Skeletal muscle tissue (tissue), 4 donors: ENCODE results near the gene MEPE. TPM values are rescaled to one million over a fixed set of nuclear protein-coding genes. Genes with fewer than 3 reads are reported as not detected.

Experiments used
- H3K27ac ChIP-seq: one replicate; pipeline ENCODE4 v1.7.0; 2013; ENCODE audit warnings: mild to moderate bottlenecking, low read depth, low read length, inconsistent platforms
- H3K27me3 ChIP-seq, 3 donors: one replicate each; pipeline ENCODE4 v1.7.0; 2013; ENCODE audit warnings: low read length in 3 of 3; ENCODE audit not compliant: control insufficient read depth in 3 of 3, insufficient read depth in 3 of 3
- H3K36me3 ChIP-seq, 3 donors: one replicate each; pipeline ENCODE4 v1.7.0; 2013; ENCODE audit warnings: low read length in 3 of 3; ENCODE audit not compliant: control insufficient read depth in 3 of 3, insufficient read depth in 3 of 3
- H3K4me1 ChIP-seq, 3 donors: one replicate each; pipeline ENCODE4 v1.7.0; 2013; ENCODE audit warnings: low read length in 3 of 3, mild to moderate bottlenecking in 3 of 3; ENCODE audit not compliant: control insufficient read depth in 3 of 3, insufficient read depth in 3 of 3
- H3K4me3 ChIP-seq, 3 donors: one replicate each; pipeline ENCODE4 v1.7.0; 2013; ENCODE audit warnings: low read length in 3 of 3
- H3K9ac ChIP-seq, 3 donors: one replicate each; pipeline ENCODE4 v1.7.0; 2013; ENCODE audit warnings: low read length in 3 of 3, mild to moderate bottlenecking in 3 of 3, moderate library complexity in 2 of 3, low read depth in 1 of 3
- H3K9me3 ChIP-seq, 3 donors: one replicate each; pipeline ENCODE4 v1.7.0; 2013; ENCODE audit warnings: low read length in 3 of 3; ENCODE audit not compliant: control insufficient read depth in 3 of 3
- total RNA-seq: library from RNA; depleted of rRNA; stranded (reverse); fragments of >200 nt; gene quantifications from one replicate; pipeline ENCODE4 v1.2.3, GENCODE V29; 2014
- donor health status: Osteomylitis.

Gene MEPE, protein sequence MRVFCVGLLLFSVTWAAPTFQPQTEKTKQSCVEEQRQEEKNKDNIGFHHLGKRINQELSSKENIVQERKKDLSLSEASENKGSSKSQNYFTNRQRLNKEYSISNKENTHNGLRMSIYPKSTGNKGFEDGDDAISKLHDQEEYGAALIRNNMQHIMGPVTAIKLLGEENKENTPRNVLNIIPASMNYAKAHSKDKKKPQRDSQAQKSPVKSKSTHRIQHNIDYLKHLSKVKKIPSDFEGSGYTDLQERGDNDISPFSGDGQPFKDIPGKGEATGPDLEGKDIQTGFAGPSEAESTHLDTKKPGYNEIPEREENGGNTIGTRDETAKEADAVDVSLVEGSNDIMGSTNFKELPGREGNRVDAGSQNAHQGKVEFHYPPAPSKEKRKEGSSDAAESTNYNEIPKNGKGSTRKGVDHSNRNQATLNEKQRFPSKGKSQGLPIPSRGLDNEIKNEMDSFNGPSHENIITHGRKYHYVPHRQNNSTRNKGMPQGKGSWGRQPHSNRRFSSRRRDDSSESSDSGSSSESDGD
- total RNA-seq = not detected

GRCh38 chr4:87832669-87833068 lies at the start of gene MEPE:
Gene MEPE, plus strand, starts transcription at chr4:87832969. Its CDS starts 1,746 bp downstream, at chr4:87834715.
- peaks cover 0 to 5% (median 0%) of the 10 kb centered on the region in 3 donors for H3K4me1 ChIP-seq
- H3K9ac ChIP-seq = no peak within 1 kb of the TSS
- H3K27me3 ChIP-seq = no peaks in the 10 kb centered on the region
- H3K4me3 ChIP-seq = no peak within 1 kb of the TSS
- no peak within 1 kb of the TSS for H3K27ac ChIP-seq
- H3K9me3 ChIP-seq = no peaks in the 10 kb centered on the region
- no peaks in the 10 kb centered on the region for H3K36me3 ChIP-seq

GRCh38 chr4:87783781-87784180 lies 49.0 kb upstream of the MEPE start:
- no peak overlapping the region for H3K4me3 ChIP-seq
- no peaks in the 10 kb centered on the region for H3K9me3 ChIP-seq
- H3K36me3 ChIP-seq = no peaks in the 10 kb centered on the region
- H3K27ac ChIP-seq = no peak overlapping the region
- H3K4me1 ChIP-seq = no peaks in the 10 kb centered on the region
- no peaks in the 10 kb centered on the region for H3K27me3 ChIP-seq
- H3K9ac ChIP-seq = no peak overlapping the region

DNA sequence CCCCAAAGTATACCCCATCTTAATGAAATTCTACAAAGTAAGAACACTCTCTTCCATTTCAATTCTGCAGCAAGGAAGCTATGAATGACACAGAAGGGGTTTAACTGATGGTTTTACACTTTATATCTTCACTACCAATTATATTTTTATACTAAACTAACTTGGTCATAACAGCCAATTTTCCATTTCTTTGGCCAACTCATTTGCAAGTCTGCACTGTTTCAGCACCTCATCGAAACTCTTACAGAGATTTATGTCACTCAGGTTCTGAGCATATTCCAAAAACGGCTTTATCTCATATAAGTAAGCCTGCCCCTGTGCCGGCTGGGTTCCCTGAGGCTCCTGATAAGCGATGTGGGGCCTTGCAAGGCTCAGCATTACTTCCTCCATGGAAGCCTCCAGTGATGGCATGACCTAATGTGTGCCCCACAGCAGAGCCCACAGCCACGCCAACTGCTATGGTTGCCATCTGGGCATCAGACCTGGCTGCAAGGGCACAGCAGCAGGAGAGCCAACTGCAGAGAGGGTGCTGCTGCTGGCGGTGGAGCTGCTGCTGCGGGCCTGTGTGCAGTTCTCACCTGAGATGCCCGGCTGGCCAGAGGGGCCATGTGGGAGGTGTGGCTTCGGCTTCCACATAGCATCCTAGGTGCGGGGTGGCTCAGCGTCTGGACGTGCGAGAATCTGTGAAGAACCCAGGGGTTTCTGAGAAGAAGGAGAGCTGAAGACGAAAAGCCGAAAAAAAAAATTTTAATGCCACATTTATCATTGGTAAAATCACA lies 46.8 kb upstream of the MEPE start:
- no peaks in the 10 kb centered on the region for H3K36me3 ChIP-seq
- no peaks in the 10 kb centered on the region for H3K4me1 ChIP-seq
- no peak overlapping the region for H3K4me3 ChIP-seq
- H3K9ac ChIP-seq = no peak overlapping the region
- H3K27ac ChIP-seq = no peak overlapping the region
- H3K9me3 ChIP-seq = no peaks in the 10 kb centered on the region
- H3K27me3 ChIP-seq = no peaks in the 10 kb centered on the region

DNA sequence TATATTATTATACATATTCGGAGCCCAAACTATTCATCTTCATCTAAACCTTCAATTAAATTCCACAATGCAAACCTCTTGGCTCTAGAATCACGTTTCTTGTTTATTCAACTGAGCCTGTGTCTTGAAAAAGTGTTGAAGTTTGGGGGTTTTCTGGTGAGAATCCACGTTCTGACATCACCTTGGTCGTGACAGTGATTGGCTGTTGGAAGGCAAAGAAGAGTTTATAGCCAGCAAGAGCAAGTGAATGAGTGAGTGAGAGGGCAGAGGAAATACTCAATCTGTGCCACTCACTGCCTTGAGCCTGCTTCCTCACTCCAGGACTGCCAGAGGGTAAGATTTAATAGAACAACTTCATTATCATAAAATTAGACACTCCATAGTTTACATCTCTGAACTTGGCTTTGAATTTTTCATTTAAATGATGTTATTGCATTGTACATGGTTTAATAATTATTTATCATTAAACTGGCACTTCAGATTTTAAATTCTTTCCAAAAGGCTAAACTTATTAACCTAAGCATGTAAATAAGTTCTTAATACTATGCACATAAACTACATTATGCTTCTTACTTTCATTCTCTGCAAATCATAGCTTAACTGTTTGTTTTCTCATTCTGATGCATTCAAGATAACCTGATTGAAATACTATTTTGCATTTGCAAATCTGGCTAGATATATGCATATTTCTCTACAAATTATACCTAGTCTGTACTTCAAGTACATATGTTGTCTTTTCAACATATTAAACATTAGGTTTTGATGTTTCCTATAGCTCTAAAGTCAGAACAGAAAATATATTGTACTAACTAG lies 33.3 kb upstream of the MEPE start, which contains the start of gene IBSP:
Gene IBSP, plus strand, starts transcription at position 254 of the 813 bp plus-strand sequence. CDS start 2,808 bp downstream, outside the sequence.
- H3K4me1 ChIP-seq = no peaks in the 10 kb centered on the region
- H3K27ac ChIP-seq = no peak within 1 kb of the TSS
- H3K9me3 ChIP-seq = no peaks in the 10 kb centered on the region
- no peak within 1 kb of the TSS for H3K4me3 ChIP-seq
- H3K36me3 ChIP-seq = no peaks in the 10 kb centered on the region
- H3K27me3 ChIP-seq = no peaks in the 10 kb centered on the region
- no peak within 1 kb of the TSS for H3K9ac ChIP-seq

- Histone ChIP-seq H3K4me3 (no peak overlapping the region), H3K27me3 (no peaks in the 10 kb centered on the region), H3K4me1 (no peaks in the 10 kb centered on the region), H3K9ac (no peak overlapping the region), H3K27ac (no peak overlapping the region), H3K36me3 (no peaks in the 10 kb centered on the region), H3K9me3 (no peaks in the 10 kb centered on the region)
These were observed 29.9 kb upstream of the MEPE start for GRCh38 chr4:87802858-87803257.

- no peaks in the 10 kb centered on the region for H3K27me3 ChIP-seq
These were observed 29.3 kb upstream of the MEPE start for GRCh38 chr4:87803421-87803820.

DNA sequence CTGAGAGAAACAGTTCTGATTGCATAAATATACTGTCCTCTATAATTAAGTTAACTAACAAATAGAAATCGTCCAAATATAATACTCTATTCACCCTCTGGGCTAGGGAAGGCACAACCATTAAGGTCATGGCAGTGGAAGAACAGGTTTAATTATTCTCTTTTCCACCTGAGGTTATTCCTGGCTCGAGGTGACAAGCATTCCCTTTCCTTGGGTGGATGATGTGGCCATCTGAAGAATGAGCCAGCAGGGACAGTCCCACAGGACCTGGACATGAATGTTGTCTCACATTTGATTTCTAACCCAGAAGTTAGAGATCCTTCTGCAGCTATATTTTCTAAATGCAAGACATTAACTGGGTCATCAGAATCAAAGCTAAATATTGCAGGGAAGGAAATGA lies 27.9 kb upstream of the MEPE start:
- Histone ChIP-seq H3K9me3 (no peaks in the 10 kb centered on the region), H3K4me1 (no peaks in the 10 kb centered on the region), H3K27ac (no peak overlapping the region), H3K4me3 (no peak overlapping the region), H3K27me3 (no peaks in the 10 kb centered on the region), H3K9ac (no peak overlapping the region), H3K36me3 (no peaks in the 10 kb centered on the region)

More at GRCh38 chr4:87803421-87803820, 29.3 kb upstream of the MEPE start:
- H3K27ac ChIP-seq = no peak overlapping the region
- no peaks in the 10 kb centered on the region for H3K36me3 ChIP-seq
- no peaks in the 10 kb centered on the region for H3K4me1 ChIP-seq
- H3K9me3 ChIP-seq = no peaks in the 10 kb centered on the region
- no peak overlapping the region for H3K4me3 ChIP-seq
- no peak overlapping the region for H3K9ac ChIP-seq

- no peak overlapping the region for H3K9ac ChIP-seq
- H3K9me3 ChIP-seq = no peaks in the 10 kb centered on the region
- H3K27ac ChIP-seq = no peak overlapping the region
- H3K36me3 ChIP-seq = no peaks in the 10 kb centered on the region
- H3K4me1 ChIP-seq = no peaks in the 10 kb centered on the region
- no peak overlapping the region for H3K4me3 ChIP-seq
- H3K27me3 ChIP-seq = no peaks in the 10 kb centered on the region
These were observed 26.8 kb upstream of the MEPE start for GRCh38 chr4:87805971-87806370.

- H3K4me3 ChIP-seq = no peak overlapping the region
- no peak overlapping the region for H3K9ac ChIP-seq
- H3K27ac ChIP-seq = no peak overlapping the region
- no peaks in the 10 kb centered on the region for H3K36me3 ChIP-seq
- no peaks in the 10 kb centered on the region for H3K27me3 ChIP-seq
- no peaks in the 10 kb centered on the region for H3K4me1 ChIP-seq
- no peaks in the 10 kb centered on the region for H3K9me3 ChIP-seq
These were observed 26.2 kb upstream of the MEPE start for GRCh38 chr4:87806520-87806919.
